ENCODE data around the gene LARGE2.

LARGE2 gene

GRCh38 chr11:45964911-45965389 lies 42.5 kb downstream of the LARGE2 start:
- peak; percentile 73 for DNase-seq (ENCODE audit: low spot score)

- no peak for DNase-seq (ENCODE audit: low spot score)
These were observed 45.0 kb downstream of the LARGE2 start for GRCh38 chr11:45967506-45967905.

GRCh38 chr11:45968901-45969300 lies 46.4 kb downstream of the LARGE2 start:
- no peak for DNase-seq (ENCODE audit: low spot score)

- no peak for DNase-seq (ENCODE audit: low spot score)
These were observed 51.1 kb downstream of the LARGE2 start for GRCh38 chr11:45973601-45974000.

GRCh38 chr11:45974806-45975205 lies 52.4 kb downstream of the LARGE2 start:
- DNase-seq (ENCODE audit: low spot score) = no peak

Data from left forelimb (tissue), 1 donor.